MV-4-11 (cell line): Measurements from ENCODE around the gene JAM2.
"Not testable (repeated sequence)": the region's sequence is repeated elsewhere in the genome, so short reads cannot be mapped to it uniquely, and the experiment has no call there.

Source experiments
- DNase-seq: peaks from one replicate; lab custom pipeline; 2025; lab: John Stamatoyannopoulos, UW

Gene JAM2

DNA sequence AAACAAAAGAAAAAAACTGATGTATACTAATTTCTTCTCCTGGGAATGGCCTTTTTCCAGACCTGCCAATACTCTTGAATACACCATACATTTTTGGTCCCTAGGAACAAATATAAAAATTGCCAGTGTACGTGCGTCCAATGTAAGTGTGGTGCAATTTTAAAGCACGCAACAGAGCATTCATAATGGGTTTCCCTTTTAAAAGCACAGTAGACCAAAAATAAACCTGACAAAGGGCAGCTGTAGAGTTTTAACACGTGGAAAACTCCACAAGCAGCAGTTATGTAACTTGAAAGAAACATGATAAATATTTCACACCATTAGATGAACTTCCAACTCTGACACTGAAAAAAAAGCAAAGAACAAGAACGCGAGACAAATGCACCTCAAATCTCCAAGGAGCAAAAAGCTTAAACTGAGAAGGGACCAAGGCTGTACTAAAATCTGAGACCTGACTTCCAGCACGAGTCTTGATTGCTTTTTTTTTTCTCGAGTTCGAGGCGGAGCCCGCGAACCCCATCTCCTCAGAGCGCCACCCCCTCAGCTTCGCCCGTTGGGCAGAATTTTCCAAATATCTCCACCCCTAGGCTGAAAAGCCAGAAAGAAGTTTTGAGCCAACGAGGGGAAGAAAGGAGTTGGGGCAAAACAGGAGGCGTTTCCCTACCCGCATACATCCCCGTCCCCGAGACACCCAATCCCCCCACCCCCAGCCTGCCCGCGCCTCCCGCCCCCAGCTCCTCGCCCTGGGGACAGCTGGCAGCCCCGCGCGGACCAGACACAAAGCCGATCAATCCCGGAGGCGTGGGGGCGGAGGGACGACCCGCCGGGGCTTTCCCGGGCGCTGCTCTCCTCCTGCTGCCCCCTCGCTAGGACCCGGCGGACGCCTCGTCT is at the start of gene JAM2:
TSS of gene JAM2 (plus strand) at position 599 of the 891 bp plus-strand sequence. CDS start 564 bp downstream, outside the sequence.
- DNase-seq = peak; percentile 19

DNA sequence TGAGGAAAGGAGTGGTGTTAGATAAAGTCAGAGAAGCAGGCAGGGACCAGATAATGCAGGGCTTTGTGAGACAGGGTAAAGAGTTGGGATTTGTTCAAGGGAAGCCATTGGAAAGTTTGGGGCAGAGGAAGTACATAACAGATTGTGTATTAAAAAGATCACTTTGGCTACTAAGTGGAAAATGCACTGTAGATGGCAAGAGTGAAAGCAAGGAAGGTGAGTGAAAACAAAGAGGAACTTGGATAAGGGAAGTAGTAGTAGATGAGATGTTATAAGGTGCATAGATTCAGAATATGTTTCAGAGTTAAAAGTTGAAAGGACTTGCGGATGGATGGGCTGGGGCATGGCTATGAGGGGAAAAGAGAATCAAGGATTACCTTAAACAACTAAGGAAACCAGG is 49.2 kb upstream of the JAM2 start:
- DNase-seq = peak; percentile 17

DNA sequence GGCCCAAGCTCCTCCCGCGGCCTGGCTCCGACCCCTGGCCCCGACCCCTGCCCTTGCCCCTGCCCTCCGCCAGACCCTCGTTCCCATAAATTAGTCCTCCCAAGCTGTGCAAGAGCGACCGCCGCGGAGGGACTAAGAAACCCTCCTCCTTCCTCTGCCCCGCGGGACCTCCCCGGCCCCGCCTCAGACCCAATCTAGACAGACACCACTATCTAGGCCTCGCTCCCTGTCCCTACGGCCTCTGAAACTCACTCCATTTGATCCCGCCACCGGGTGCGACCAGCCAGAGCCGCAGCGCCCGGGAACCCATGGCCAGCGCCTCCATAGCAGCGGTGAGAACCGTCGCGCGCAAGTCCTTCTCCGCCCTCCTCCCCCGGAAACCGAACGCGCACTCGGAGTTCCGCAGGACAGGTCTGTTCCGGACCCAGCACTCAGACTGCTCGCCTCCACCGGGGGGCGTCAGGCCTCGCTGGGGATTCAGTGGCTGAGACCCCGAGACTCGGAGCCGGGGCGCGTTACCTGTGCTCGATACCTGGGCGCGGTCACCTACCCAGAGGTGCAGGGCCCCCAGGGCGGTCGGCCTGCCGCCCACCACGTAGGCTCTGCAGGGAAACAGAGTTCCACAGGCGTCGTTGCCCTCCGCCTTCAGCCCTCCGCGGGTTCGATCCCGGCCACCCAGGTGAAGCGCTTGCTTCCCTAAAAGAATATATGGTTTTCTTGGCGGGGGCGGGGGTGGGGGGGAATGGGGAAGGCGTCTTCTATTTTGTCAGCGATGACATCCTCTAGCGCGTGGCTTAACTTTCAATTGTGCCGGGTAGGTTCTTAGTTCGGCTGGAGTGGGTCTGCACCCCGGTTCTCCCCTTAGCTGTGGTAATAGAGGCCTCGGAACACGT is 31.7 kb upstream of the JAM2 start, which contains the start of gene MRPL39:
TSS of gene MRPL39 (minus strand) at position 331 of the 893 bp plus-strand sequence. CDS start at position 325, 6 bp downstream.
- peak; percentile 78 for DNase-seq

DNA sequence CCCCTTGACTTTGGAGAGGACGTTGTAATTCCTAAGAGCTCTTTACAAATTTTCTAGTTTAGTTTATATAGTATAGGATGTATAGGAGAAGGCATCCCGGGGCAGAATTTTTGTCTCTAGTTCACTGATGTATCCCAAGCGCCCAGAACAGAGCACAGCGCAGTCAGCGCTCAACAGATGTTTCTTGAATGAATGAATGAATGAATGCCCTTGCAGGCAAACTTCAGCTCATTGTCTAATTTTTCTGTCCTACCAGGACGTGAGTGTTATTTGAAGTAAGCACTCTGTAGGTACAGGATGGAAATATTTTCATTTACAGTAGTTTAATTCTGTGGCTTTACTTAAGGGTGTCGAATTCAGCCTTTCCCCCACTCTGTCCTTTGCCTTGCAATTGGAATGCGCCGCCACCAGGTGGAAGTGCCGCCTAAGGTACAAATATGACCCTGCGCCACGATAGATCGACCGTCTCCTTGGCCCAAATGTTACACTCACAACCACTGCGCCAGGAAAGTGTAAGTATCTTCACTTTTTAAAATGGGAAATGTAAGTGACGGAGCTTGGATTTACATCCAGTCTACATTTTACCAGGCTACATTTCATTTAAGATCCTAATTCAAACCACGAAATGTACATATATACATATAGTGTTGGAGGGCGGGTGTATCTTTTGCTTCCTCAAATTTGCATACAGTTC is 30.9 kb upstream of the JAM2 start:
- peak; percentile 75 for DNase-seq

GRCh38 chr21:25614441-25614840 is 24.6 kb upstream of the JAM2 start:
- no peak for DNase-seq

GRCh38 chr21:25615880-25616279 is 23.2 kb upstream of the JAM2 start:
- DNase-seq = no peak

GRCh38 chr21:25619198-25619597 is 19.9 kb upstream of the JAM2 start:
- no peak for DNase-seq

- no peak for DNase-seq
Measured at GRCh38 chr21:25624511-25624910, 14.5 kb upstream of the JAM2 start.

- no peak for DNase-seq
Measured at GRCh38 chr21:25625036-25625435, 14.0 kb upstream of the JAM2 start.

GRCh38 chr21:25625776-25626555 is 13.1 kb upstream of the JAM2 start:
- DNase-seq = not testable (repeated sequence)

DNA sequence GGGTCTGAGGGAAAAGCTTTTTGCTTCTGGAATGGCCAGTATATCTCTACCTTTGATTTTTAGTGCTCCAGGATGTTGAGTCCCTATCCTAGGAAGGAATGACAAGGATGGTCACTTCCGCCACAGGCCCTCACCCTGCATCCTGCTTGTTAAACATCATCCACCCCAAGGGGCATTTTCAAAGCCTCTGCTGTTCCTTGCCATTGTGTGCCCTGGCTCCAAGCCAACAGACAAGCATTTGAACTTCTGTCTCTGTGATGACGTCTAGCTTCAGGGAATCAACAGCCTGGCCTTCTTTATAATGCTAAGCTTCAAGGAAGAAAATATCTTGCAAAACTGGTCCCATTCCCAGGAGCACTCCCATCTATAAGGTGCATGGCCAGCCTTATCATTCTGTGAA is 12.3 kb upstream of the JAM2 start:
- no peak for DNase-seq

- DNase-seq = no peak
Measured at GRCh38 chr21:25632296-25632695, 6.8 kb upstream of the JAM2 start.

DNA sequence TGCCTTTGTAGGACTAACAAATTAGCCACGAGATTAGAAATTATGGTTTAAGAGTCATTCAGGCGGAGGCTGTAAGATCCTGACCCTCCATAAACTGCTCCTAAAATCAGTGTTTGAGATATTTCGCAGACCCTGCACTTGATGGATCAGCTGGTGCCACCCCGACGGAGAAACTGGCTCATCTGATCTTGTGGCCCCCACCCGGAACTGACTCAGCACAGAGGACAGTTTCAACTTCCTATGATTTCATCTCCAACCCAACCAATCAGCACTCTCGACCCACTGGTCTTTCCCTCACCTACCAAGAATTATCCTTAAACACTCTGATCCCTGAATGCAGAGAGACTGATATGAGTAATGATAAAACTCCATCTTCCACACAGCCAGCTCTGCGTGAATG is 3.7 kb upstream of the JAM2 start:
- DNase-seq = no peak

- DNase-seq = peak; percentile 52
Measured at GRCh38 chr21:25636727-25637126, 2.3 kb upstream of the JAM2 start.

DNA sequence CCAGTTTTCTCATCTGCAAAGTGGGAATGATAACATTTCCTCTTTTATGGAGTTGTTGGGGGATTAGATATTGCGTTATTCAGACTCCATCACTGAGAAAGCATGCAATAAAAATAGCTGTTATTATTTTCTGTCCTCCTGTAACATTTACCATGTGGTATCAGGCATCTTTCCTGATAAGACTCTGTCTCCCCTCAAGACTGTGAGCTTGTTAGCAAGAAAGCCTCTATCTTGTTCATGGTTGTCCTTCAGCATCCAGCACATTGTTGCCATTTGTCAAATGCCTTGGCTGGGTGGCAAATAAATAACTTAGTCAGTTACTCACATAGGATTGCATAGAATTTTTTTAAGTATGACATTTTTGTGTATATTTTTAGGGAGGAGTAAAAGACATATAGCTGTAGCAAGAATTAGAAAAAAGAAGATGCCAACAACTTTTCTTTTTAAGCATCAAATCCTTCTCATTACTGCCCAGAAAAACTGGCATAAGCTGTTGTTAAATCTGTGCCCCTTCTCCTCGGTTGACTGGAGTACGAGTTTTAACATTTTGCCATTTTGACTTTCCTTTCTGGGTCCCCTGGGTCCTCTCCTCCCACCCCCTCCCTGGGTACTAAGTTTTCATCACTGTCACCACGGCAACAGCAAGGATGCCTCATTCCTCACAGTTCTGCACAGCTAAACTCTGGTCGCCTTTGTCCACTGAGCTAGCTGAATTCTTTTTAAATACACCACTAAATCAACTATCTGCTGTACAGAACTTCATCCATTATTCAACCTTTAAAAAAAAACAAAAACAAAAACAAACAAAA is 1.0 kb upstream of the JAM2 start:
- DNase-seq = no peak

DNA sequence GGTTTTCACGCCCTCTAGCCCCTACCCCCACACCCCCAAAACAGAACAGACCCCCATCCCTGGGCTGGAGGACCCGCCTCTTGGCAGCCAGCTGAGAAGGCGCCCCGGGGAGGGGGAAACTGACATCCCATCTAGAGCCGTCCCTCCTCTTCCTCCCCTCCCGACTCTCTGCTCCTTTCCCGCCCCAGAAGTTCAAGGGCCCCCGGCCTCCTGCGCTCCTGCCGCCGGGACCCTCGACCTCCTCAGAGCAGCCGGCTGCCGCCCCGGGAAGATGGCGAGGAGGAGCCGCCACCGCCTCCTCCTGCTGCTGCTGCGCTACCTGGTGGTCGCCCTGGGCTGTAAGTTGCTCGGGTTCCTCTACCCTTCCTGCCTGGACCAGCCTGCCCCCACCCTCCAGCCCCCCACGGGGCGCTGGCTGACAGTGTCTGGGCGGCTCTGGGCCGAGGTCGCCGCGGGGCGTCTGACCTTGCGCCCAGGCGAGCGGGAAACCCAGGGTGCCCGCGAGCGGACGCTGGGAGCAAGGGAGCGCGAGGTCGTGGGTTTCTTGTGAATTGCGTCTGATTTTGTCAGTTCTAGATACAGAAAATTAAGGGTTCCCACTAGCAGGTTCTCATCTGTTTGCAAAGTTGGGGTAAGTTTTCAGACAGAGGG is 618 bp downstream of the JAM2 start:
- DNase-seq = no peak

GRCh38 chr21:25640202-25640942 is 1.3 kb downstream of the JAM2 start:
- DNase-seq = no peak

- DNase-seq = no peak
Measured at GRCh38 chr21:25640943-25641292, 1.9 kb downstream of the JAM2 start.

- DNase-seq = no peak
Measured at GRCh38 chr21:25643486-25643885, 4.4 kb downstream of the JAM2 start.
